ENCODE data around the gene KLHL25.

GRCh38 chr15:85718271-85718971 is 76.3 kb downstream of the KLHL25 start:
- TF ChIP-seq SP1 (IDR thresholded peaks at IDR 0.05) (no peak), FOXA1 (IDR thresholded peaks at IDR 0.05) (no peak), TARDBP (IDR thresholded peaks at IDR 0.05) (no peak), SUZ12 (IDR thresholded peaks at IDR 0.05) (no peak), FOXM1 (IDR thresholded peaks at IDR 0.05; ENCODE audit: borderline replicate concordance) (no peak), ELF4 (IDR thresholded peaks at IDR 0.05) (no peak), ARNT (IDR thresholded peaks at IDR 0.05) (no peak), FOXK2 (IDR thresholded peaks at IDR 0.05) (no peak), BHLHE40 (IDR thresholded peaks at IDR 0.05; ENCODE audit: borderline replicate concordance) (no peak), PKNOX1 (IDR thresholded peaks at IDR 0.05) (no peak), L3MBTL2 (conservative IDR thresholded peaks at IDR 0.05) (no peak), LEF1 (IDR thresholded peaks at IDR 0.05; ENCODE audit: borderline replicate concordance) (no peak)

Data from HEK293T (cell line).